22Rv1 (cell line): ENCODE measurements around the gene TECR.
A peak's percentile ranks its signal among the peaks of the same experiment; 100 is the strongest.

ENCODE experiments used
- H3K27ac ChIP-seq: fragments of 450-650 bp; 2 replicates; pipeline ENCODE4 v1.5.1; 2017
- CTCF ChIP-seq: fragments of 450-650 bp; IDR thresholded peaks from 2 replicates; pipeline ENCODE4 v1.5.1; 2017; ENCODE audit warnings: mild to moderate bottlenecking
- ZFX ChIP-seq: fragments of 450-650 bp; IDR thresholded peaks from 2 replicates; pipeline ENCODE4 v1.6.1; 2017; ENCODE audit warnings: antibody characterized with exemption, borderline replicate concordance

TECR gene

GRCh38 chr19:14565765-14566711 is 36.6 kb downstream of the TECR start:
- H3K27ac ChIP-seq = no peak overlapping the region
- TF ChIP-seq CTCF (no peak), ZFX (no peak)

- TF ChIP-seq CTCF (no peak), ZFX (no peak)
- no peak overlapping the region for H3K27ac ChIP-seq
These were observed 37.3 kb downstream of the TECR start for GRCh38 chr19:14566712-14567077.

- TF ChIP-seq ZFX (no peak), CTCF (no peak)
- H3K27ac ChIP-seq = no peak overlapping the region
These were observed 37.7 kb downstream of the TECR start for GRCh38 chr19:14567079-14567478.

GRCh38 chr19:14570864-14571527 is 41.6 kb downstream of the TECR start:
- TF ChIP-seq ZFX = no peak
- TF ChIP-seq CTCF = no peak
- H3K27ac ChIP-seq = peak overlapping the region; percentile 73

GRCh38 chr19:14571695-14572490 is 42.5 kb downstream of the TECR start, which contains the start of gene NDUFB7:
Gene NDUFB7 (minus strand): TSS chr19:14572066. CDS start chr19:14572000, 66 bp downstream.
- TF ChIP-seq CTCF = peak; percentile 95
- TF ChIP-seq ZFX = no peak
- H3K27ac ChIP-seq = peak within 1 kb of the TSS; percentile 73

- TF ChIP-seq ZFX (no peak), CTCF (no peak)
These were observed 46.1 kb downstream of the TECR start for GRCh38 chr19:14575428-14575980.

More at GRCh38 chr19:14575428-14575980, 46.1 kb downstream of the TECR start:
- H3K27ac ChIP-seq = no peak overlapping the region
